DND-41 (cell line): Measurements from ENCODE around the gene IQSEC1.

Experiments used
- CTCF ChIP-seq: IDR thresholded peaks from 2 replicates; pipeline ENCODE4 v1.5.1; 2012; ENCODE audit warnings: borderline replicate concordance, low read length, moderate library complexity, mild to moderate bottlenecking; ENCODE audit not compliant: poor library complexity, severe bottlenecking; ENCODE audit errors: extremely low read depth
- EZH2 ChIP-seq: IDR thresholded peaks from 3 replicates; pipeline ENCODE4 v1.6.1; 2012; ENCODE audit warnings: borderline replicate concordance, low read depth, mild to moderate bottlenecking, moderate library complexity, low read length, inconsistent platforms; ENCODE audit not compliant: severe bottlenecking

GRCh38 chr3:13083254-13083653 is 10.0 kb upstream of the IQSEC1 start:
- no peak for TF ChIP-seq CTCF
- TF ChIP-seq EZH2: no peak
